Epithelial cell of esophagus (primary cell): Measurements from ENCODE around the gene RXRG.

Experiments
- DNase-seq: peaks from one replicate; pipeline ENCODE4 v3.0.0; 2010; ENCODE audit warnings: low read depth
- H3K4me3 ChIP-seq: 2 replicates; pipeline ENCODE4 v1.5.1; 2011; ENCODE audit warnings: mild to moderate bottlenecking, low read length, control low read depth
- TF ChIP-seq, protein P1 (sequence below): IDR thresholded peaks from 2 replicates; pipeline ENCODE4 v1.5.1; 2011; ENCODE audit warnings: low read depth, mild to moderate bottlenecking, low read length, control low read depth, inconsistent platforms; ENCODE audit not compliant: insufficient read depth; ENCODE audit errors: missing control alignments

The RXRG gene

DNA sequence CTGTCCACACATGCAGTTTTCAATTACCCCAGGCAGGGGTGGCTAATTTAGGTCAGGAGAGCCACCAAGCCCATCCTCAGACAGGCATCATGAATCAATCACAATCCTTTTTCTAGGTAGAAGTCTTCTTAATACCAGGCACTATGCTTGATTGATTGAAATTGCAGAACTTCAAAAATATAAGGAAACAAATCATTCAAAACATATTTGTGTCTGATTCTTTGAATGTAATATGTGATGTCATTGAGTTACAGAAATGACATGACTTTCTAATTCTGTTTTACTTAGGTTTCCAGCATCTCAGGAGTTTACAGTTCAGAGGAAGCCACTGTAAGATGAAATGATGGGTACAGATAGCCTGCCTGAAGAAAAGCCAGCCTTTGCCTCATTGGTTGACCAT is 26.7 kb downstream of the RXRG start:
- H3K4me3 ChIP-seq: no peak overlapping the region
- no peak for DNase-seq
- TF ChIP-seq, protein P1, sequence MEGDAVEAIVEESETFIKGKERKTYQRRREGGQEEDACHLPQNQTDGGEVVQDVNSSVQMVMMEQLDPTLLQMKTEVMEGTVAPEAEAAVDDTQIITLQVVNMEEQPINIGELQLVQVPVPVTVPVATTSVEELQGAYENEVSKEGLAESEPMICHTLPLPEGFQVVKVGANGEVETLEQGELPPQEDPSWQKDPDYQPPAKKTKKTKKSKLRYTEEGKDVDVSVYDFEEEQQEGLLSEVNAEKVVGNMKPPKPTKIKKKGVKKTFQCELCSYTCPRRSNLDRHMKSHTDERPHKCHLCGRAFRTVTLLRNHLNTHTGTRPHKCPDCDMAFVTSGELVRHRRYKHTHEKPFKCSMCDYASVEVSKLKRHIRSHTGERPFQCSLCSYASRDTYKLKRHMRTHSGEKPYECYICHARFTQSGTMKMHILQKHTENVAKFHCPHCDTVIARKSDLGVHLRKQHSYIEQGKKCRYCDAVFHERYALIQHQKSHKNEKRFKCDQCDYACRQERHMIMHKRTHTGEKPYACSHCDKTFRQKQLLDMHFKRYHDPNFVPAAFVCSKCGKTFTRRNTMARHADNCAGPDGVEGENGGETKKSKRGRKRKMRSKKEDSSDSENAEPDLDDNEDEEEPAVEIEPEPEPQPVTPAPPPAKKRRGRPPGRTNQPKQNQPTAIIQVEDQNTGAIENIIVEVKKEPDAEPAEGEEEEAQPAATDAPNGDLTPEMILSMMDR: no peak

DNA sequence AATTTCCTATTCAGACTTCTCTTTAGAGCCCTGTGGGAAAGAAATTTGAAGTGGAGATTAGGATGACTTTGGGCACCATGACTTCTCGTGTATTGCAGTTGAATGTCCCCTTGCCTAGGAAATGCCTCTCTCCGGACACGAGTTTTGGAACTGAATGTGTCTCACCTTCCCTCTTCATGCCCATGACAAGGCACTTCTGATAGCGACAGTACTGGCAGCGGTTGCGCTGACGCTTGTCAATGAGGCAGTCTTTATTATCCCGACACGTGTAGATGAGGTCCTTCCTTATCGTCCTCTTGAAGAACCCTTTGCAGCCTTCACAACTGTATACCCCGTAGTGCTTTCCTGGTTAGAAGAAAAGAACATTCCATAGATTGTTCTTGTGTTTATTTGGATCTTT is 28.1 kb downstream of the RXRG start:
- TF ChIP-seq, protein P1: no peak
- DNase-seq: no peak
- H3K4me3 ChIP-seq: no peak overlapping the region

DNA sequence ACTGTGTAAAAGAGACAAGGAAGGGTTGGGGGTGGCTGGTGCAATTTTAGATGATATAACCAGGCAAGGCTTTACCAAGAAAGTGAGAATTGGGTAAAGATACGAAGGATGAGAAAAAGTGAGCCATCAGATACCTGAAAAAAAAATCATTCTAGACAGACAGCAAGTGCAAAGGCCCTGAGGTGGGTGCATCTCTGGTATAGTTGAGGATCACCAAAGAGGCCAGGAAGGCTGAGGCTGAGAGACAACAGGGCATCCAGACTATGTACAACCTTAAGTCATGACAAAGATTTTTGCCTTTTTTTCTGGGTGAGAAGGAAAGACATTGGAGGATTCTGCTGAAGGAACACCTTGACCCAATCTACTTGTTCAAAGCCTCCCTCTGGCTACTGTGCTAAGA is 29.9 kb downstream of the RXRG start:
- no peak overlapping the region for H3K4me3 ChIP-seq
- no peak for DNase-seq
- TF ChIP-seq, protein P1: no peak

DNA sequence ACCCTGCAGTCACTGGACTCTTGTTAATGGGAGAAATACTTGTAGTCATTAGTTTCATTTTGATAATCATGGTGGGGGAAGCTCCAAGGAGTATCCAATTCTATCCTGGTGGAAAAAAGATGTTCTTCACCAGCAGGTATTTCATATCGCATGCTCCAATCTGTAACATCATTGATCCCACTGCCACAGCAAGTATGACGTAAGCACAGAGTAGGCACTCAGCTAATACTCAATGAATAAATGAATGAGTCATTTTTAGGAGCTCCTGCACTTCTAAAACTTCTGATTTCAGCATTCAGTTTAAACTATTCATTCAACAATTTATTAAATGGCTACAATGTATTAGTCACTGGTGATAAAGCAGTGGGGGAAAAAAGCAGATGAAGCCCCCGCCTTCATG is 30.3 kb downstream of the RXRG start:
- TF ChIP-seq, protein P1: no peak
- no peak for DNase-seq
- no peak overlapping the region for H3K4me3 ChIP-seq

DNA sequence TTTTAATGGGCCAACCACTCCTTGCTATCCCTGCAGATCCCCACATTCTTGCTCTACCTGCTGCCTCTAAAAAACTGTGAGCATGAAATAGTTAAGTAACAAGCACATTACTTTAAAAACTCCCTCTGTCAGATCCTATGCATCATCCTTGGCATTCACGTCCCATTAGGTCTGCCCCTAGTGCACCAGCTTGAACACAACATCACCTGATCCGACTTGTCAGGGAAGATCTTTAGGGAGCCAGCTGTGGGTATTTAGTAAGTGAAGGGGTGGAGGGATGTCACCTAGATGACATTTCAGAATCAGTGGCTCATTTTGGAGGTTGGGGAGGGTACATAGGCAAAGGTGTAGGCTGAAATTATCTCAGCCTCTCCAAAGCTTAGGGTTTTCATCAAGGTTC is 33.5 kb downstream of the RXRG start:
- TF ChIP-seq, protein P1: no peak
- DNase-seq: peak; percentile 4
- H3K4me3 ChIP-seq: no peak overlapping the region

DNA sequence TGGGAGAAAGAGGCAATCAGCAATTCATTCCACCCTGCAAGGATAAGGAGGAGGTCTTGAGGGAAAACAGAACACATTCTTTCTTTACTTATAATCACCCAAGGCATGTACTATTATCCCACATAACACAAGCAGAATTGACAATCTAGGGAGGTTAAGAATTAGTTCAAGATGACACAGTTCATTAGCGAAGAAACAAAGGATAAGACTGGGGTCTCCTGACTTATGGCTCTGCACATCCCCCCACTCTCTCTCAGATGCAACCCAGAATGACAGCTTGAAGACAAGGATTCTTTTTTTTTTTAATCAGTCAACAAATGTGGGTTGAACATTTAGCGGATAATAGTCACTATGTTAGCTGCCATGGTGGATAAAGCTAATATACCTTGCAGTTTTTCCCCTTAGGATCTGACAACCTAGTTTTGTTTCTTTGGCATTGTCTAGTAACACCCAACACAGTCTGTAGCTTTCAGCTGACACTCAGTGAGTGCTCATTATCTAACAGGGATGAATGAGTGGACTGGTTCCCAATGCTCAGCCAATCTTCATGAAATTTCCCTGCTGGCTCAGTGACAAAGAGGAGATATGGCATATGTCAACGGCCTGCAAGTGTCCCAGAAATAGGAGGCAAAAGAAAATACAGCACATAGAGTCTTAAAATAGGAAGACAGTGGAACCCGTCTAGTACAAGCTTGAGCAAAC is 35.1 kb downstream of the RXRG start:
- no peak for DNase-seq
- TF ChIP-seq, protein P1: no peak

DNA sequence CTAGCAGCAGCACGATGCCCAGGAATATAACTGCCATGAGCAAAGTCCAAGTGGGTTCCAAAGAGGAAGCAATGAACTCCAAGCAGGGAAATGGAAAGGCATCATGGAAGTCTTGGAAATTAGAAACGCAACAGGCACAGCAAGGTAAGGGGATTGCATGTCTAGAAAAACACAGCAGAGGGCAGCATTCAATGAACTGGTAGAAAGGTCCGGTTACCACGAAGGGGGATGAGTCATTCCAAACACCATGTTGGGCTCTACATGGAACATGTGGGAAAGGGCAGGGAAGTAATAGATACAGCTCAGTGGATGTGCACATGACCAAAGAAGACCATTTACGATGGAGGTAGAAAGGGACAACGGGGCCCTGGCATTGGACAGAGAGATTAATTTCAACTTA is 36.4 kb downstream of the RXRG start:
- DNase-seq: peak; percentile 52
- TF ChIP-seq, protein P1: peak; percentile 30

More for the DNA sequence above, 35.1 kb downstream of the RXRG start:
- no peak overlapping the region for H3K4me3 ChIP-seq

More for the DNA sequence above, 36.4 kb downstream of the RXRG start:
- H3K4me3 ChIP-seq: no peak overlapping the region
